ENCODE results near the gene COPRS.

Gene COPRS

GRCh38 chr17:31900877-31901276 is 41.8 kb upstream of the COPRS start:
- H3K9me3 Mint-ChIP-seq, result no peaks in the 10 kb centered on the region
- H3K27me3 Mint-ChIP-seq (ENCODE audit: low read depth), result no peaks in the 10 kb centered on the region
- H3K4me3 Mint-ChIP-seq, result no peak overlapping the region
- no peak overlapping the region for H3K27ac Mint-ChIP-seq
- no peak for TF ChIP-seq CTCF (IDR thresholded peaks at IDR 0.05; ENCODE audit: unreplicated experiment in 3 of 3)
- H3K36me3 Mint-ChIP-seq (ENCODE audit: low read depth), result peaks cover 14% of the 10 kb centered on the region
- no peaks in the 10 kb centered on the region for H3K4me1 Mint-ChIP-seq

- Mint-ChIP-seq H3K27ac (no peak overlapping the region), H3K36me3 (ENCODE audit: low read depth) (peaks cover 57% of the 10 kb centered on the region), H3K27me3 (ENCODE audit: low read depth) (no peaks in the 10 kb centered on the region), H3K4me3 (no peak overlapping the region), H3K9me3 (no peaks in the 10 kb centered on the region), H3K4me1 (no peaks in the 10 kb centered on the region)
- no peak for TF ChIP-seq CTCF (IDR thresholded peaks at IDR 0.05; ENCODE audit: unreplicated experiment in 3 of 3)
Measured at GRCh38 chr17:31888124-31888523, 29.1 kb upstream of the COPRS start.

- Mint-ChIP-seq H3K4me1 (no peaks in the 10 kb centered on the region), H3K9me3 (no peaks in the 10 kb centered on the region), H3K4me3 (no peak overlapping the region), H3K27ac (no peak overlapping the region), H3K36me3 (ENCODE audit: low read depth) (peaks cover 65% of the 10 kb centered on the region), H3K27me3 (ENCODE audit: low read depth) (no peaks in the 10 kb centered on the region)
- TF ChIP-seq CTCF (IDR thresholded peaks at IDR 0.05; ENCODE audit: unreplicated experiment in 3 of 3), result no peak
Measured at GRCh38 chr17:31882571-31882970, 23.5 kb upstream of the COPRS start.

GRCh38 chr17:31880311-31880710 is 21.3 kb upstream of the COPRS start:
- H3K9me3 Mint-ChIP-seq, result no peaks in the 10 kb centered on the region
- no peak overlapping the region for H3K27ac Mint-ChIP-seq
- H3K4me1 Mint-ChIP-seq, result no peaks in the 10 kb centered on the region
- H3K4me3 Mint-ChIP-seq, result no peak overlapping the region
- peaks cover 60% of the 10 kb centered on the region for H3K36me3 Mint-ChIP-seq (ENCODE audit: low read depth)
- TF ChIP-seq CTCF (IDR thresholded peaks at IDR 0.05; ENCODE audit: unreplicated experiment in 3 of 3), result no peak
- no peaks in the 10 kb centered on the region for H3K27me3 Mint-ChIP-seq (ENCODE audit: low read depth)

- Mint-ChIP-seq H3K4me3 (no peak overlapping the region), H3K9me3 (no peaks in the 10 kb centered on the region), H3K27ac (no peak overlapping the region), H3K36me3 (ENCODE audit: low read depth) (peaks cover 61% of the 10 kb centered on the region), H3K27me3 (ENCODE audit: low read depth) (no peaks in the 10 kb centered on the region), H3K4me1 (no peaks in the 10 kb centered on the region)
- TF ChIP-seq CTCF (IDR thresholded peaks at IDR 0.05; ENCODE audit: unreplicated experiment in 3 of 3), result no peak
Measured at GRCh38 chr17:31878703-31879073, 19.6 kb upstream of the COPRS start.

GRCh38 chr17:31877911-31878702 is 19.1 kb upstream of the COPRS start:
- Mint-ChIP-seq H3K4me3 (no peak overlapping the region), H3K4me1 (no peaks in the 10 kb centered on the region), H3K36me3 (ENCODE audit: low read depth) (peaks cover 63% of the 10 kb centered on the region), H3K9me3 (no peaks in the 10 kb centered on the region), H3K27me3 (ENCODE audit: low read depth) (no peaks in the 10 kb centered on the region), H3K27ac (no peak overlapping the region)
- no peak for TF ChIP-seq CTCF (IDR thresholded peaks at IDR 0.05; ENCODE audit: unreplicated experiment in 3 of 3)

All from nephron (organoid).